ENCODE results near the gene PITRM1. TPM values are rescaled to one million over a fixed set of nuclear protein-coding genes. Genes with fewer than 3 reads are reported as not detected.

The PITRM1 gene
- total and polyA plus RNA-seq, 2 experiments from 2014 or later, result 59.3 to 65.0 TPM

GRCh38 chr10:3131098-3131497, 41.5 kb downstream of the PITRM1 start:
- H3K4me3 ChIP-seq, result no peak overlapping the region
- DNase-seq (ENCODE audit: low read depth in 1 of 2, low spot score in 1 of 2), result peak in 1 of 2 donors; percentile 21
- no peak for TF ChIP-seq CTCF (IDR thresholded peaks at IDR 0.05; ENCODE audit: low read depth, low read length)
- H3K27me3 ChIP-seq, result no peaks in the 10 kb centered on the region
- peak overlapping the region; percentile 14 for H3K27ac ChIP-seq
- H3K4me1 ChIP-seq (ENCODE audit: low read depth), result peaks cover 15% of the 10 kb centered on the region
- no peaks in the 10 kb centered on the region for H3K9me3 ChIP-seq (ENCODE audit: low read depth)
- H3K36me3 ChIP-seq, result peaks cover 77% of the 10 kb centered on the region

DNA sequence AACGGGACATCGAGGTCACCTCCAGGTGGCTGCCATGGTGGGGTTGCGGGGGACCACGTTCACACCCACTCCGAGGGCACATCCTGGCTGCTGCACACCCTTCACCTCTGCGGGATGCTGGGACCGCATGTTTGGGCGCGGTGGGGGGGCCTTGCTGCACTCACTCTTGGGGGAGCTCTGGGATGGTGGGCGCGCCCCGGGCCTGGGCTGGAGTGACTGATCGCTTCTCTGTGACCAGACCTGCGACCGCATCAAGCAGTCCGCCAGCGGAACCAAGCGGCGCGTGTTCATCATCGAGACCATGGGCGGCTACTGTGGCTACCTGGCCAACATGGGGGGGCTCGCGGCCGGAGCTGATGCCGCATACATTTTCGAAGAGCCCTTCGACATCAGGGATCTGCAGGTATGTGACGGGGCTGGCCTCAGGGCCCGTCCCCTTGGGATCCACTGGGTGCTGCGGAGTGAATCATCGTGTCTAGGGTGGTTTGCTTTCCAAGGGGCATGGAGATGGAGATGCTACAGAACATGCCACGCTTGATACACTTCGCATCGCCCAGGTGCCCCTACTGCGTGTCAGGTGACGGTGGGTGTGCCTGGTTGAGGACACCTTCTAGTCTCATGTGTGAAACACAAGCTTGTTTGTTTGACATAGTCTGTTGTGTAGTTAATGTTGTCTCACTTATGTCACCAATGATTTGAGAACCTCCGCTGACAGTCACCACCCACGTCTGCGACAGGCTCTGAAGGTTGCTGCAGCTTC, 42.8 kb downstream of the PITRM1 start:
- Histone ChIP-seq H3K4me3 (no peak overlapping the region), H3K9me3 (ENCODE audit: low read depth) (no peaks in the 10 kb centered on the region), H3K27ac (peak overlapping the region; percentile 50), H3K4me1 (ENCODE audit: low read depth) (peaks cover 18% of the 10 kb centered on the region), H3K27me3 (no peaks in the 10 kb centered on the region), H3K36me3 (peaks cover 70% of the 10 kb centered on the region)
- no peak for TF ChIP-seq CTCF (IDR thresholded peaks at IDR 0.05; ENCODE audit: low read depth, low read length)
- no peak for DNase-seq (ENCODE audit: low read depth in 1 of 2, low spot score in 1 of 2)

DNA sequence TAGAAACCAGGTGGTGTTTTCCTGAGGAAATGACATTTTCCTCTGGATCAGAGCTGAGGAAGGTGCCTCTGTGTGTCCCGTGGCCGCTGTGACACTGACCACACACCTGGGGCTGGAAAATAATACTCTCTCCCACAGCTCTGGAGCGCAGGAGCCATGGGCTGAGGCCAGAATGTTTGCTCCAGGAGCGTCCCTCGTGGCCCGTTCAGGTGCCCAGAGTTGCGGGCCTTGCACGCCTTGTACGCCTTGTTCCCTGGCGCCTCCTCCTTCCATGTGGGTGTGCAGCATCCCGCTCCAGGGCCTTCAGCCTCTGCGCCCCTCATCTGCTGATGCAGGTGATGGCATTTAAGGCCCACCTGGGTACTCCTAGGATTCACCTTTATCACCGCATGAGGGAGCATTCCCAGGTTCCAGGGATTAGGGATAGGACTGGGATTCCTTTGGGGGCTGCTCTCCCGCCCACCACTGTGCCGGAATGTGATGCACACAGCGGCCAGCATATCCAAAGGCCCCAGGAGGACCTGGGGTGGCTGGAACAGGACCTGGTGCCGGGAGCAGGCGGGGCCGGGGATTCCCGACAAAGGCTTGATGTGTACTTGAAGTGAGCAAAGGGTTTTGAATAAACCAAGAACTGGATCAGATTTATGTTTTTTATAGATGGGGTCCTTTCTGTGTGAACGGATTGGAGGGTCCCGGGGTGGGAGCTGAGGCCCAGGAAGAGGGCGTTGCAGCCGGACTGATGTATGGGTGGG, 44.0 kb downstream of the PITRM1 start:
- TF ChIP-seq CTCF (IDR thresholded peaks at IDR 0.05; ENCODE audit: low read depth, low read length), result no peak
- H3K4me3 ChIP-seq, result no peak overlapping the region
- H3K27ac ChIP-seq, result peak overlapping the region; percentile 93
- DNase-seq (ENCODE audit: low read depth in 1 of 2, low spot score in 1 of 2), result no peak
- no peaks in the 10 kb centered on the region for H3K27me3 ChIP-seq
- H3K4me1 ChIP-seq (ENCODE audit: low read depth), result peaks cover 18% of the 10 kb centered on the region
- no peaks in the 10 kb centered on the region for H3K9me3 ChIP-seq (ENCODE audit: low read depth)
- H3K36me3 ChIP-seq, result peaks cover 64% of the 10 kb centered on the region

DNA sequence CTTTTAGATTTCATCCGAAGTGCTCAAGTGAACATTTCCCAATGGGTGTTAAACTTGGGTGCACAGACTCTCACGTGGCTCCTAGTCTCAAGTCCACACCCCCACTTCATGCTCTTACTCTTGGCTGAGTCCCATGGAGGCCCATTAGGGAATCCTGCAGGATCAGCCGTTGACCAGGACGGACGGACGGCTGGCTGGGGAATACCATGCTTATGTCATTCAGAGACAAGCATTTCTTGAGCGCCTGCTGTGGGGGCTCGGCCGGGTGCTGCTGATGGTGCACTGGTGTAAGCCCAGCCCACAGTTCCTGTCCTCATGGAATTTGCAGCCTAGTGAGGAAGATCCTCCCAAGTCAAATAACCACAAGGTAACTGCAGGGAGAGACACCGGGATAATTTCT, 44.7 kb downstream of the PITRM1 start:
- Histone ChIP-seq H3K27ac (peak overlapping the region; percentile 93), H3K4me1 (ENCODE audit: low read depth) (peaks cover 18% of the 10 kb centered on the region), H3K36me3 (peaks cover 63% of the 10 kb centered on the region), H3K27me3 (no peaks in the 10 kb centered on the region), H3K9me3 (ENCODE audit: low read depth) (no peaks in the 10 kb centered on the region), H3K4me3 (no peak overlapping the region)
- no peak for TF ChIP-seq CTCF (IDR thresholded peaks at IDR 0.05; ENCODE audit: low read depth, low read length)
- no peak for DNase-seq (ENCODE audit: low read depth in 1 of 2, low spot score in 1 of 2)

GRCh38 chr10:3126741-3127346, 45.7 kb downstream of the PITRM1 start:
- Histone ChIP-seq H3K27ac (peak overlapping the region; percentile 93), H3K36me3 (peaks cover 62% of the 10 kb centered on the region), H3K4me3 (no peak overlapping the region), H3K27me3 (no peaks in the 10 kb centered on the region), H3K9me3 (ENCODE audit: low read depth) (no peaks in the 10 kb centered on the region), H3K4me1 (ENCODE audit: low read depth) (peaks cover 18% of the 10 kb centered on the region)
- TF ChIP-seq CTCF (IDR thresholded peaks at IDR 0.05; ENCODE audit: low read depth, low read length), result no peak
- DNase-seq (ENCODE audit: low read depth in 1 of 2, low spot score in 1 of 2), result peak; percentile 25 to 84
